ENCODE data around the gene ITCH.
"Not testable (repeated sequence)": the region's sequence is repeated elsewhere in the genome, so short reads cannot be mapped to it uniquely, and the experiment has no call there.

ITCH gene

DNA sequence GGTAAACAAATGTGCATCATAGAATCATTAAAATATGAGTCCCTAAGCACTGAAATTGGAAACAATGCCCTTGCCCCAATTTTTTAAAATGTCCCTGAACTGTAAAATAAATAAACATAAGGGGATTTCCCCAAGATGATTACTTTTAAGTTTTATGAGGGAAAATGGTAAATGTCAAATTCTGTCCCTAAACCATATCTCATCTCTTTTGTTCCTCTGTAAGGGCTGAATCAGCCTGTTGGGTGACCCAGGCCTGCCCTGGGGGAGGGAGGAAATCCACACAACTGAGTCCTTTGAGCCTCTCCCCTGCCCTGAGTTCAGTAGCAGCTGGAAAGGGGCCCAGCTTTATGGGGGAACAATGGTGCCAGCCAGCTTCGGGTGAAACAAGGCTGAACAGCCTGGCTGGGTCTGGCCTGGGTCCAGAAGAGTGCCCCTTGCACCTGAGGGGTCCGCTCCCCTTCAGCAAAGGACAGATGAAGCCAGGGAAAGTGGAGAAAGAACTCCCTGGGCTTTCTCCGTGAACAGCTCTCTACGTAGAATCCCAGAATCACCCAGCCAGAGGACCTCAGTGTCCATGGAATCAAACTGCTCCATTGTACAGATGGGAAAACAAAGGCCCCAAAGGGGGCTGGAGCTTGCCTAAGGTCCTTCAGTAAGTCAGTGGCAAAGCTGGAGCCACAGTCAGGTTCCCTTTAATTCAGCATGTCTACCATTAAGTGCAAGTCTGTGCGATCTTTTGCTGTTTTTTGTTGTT lies 28.2 kb upstream of the ITCH start:
- Mint-ChIP-seq H3K9me3 (no peaks in the 10 kb centered on the region), H3K36me3 (ENCODE audit: low read depth) (no peaks in the 10 kb centered on the region), H3K4me1 (peaks cover 17% of the 10 kb centered on the region), H3K4me3 (no peak overlapping the region), H3K27me3 (no peaks in the 10 kb centered on the region), H3K27ac (no peak overlapping the region)
- DNase-seq (no peak), ATAC-seq (peak; percentile 46)

DNA sequence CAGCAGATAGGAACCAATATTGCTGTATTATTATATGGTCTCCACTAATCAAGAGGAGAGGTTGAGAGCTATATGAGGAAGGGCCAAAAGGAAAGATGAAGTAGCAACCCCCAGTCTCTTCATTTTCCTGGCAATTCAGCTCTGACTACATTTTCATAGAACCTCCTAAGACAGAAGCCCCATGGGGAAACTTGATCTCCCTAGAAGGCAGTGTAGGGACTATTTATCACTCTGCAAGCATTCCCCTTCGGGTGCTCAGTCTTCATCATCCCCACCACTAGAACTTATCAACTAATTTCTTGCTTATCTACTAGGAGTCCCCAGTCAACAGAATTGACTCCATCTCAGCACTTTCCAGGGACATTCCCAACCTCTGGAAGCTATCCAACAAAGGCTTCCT lies 25.5 kb upstream of the ITCH start:
- Mint-ChIP-seq H3K27ac (no peak overlapping the region), H3K27me3 (no peaks in the 10 kb centered on the region), H3K4me3 (no peak overlapping the region), H3K4me1 (peaks cover 17% of the 10 kb centered on the region), H3K9me3 (no peaks in the 10 kb centered on the region), H3K36me3 (ENCODE audit: low read depth) (no peaks in the 10 kb centered on the region)
- ATAC-seq (no peak), DNase-seq (no peak)

DNA sequence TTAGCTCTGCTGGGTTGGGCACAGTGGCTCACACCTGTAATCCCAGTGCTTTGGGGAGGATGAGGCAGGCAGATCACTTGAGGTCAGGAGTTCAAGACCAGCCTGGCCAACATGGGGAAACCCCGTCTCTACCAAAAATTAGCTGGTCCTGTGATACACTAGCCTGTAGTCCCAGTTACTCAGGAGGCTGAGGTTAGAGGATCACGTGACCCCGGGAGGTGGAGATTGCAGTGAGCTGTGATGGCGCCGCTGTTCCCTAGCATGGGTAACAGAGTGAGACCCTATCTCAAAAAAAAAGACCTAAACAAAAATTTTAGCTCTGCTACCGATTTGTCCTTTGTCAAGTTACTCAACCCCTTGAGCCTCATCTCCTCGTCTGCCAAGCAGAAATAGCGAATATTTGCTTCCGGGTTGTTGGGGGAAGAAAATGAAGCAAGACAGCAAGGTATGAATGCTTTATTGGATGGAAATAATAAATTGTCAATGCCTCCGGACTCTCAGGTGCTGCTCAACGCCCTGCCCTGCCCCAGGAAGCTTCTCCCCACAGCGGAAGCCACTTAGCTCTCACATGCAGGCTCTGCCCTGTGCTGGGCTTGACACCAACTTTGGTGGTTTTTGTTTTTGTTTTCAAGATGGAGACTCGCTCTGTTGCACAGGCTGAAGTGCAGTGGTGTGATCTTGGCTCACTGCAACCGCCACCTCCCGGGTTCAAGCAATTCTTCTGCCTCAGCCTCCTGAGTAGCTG lies 24.9 kb upstream of the ITCH start:
- no peak overlapping the region for H3K27ac Mint-ChIP-seq
- DNase-seq (no peak), ATAC-seq (no peak)
- no peaks in the 10 kb centered on the region for H3K27me3 Mint-ChIP-seq
- peaks cover 17% of the 10 kb centered on the region for H3K4me1 Mint-ChIP-seq
- no peaks in the 10 kb centered on the region for H3K36me3 Mint-ChIP-seq (ENCODE audit: low read depth)
- no peaks in the 10 kb centered on the region for H3K9me3 Mint-ChIP-seq
- H3K4me3 Mint-ChIP-seq, result no peak overlapping the region

DNA sequence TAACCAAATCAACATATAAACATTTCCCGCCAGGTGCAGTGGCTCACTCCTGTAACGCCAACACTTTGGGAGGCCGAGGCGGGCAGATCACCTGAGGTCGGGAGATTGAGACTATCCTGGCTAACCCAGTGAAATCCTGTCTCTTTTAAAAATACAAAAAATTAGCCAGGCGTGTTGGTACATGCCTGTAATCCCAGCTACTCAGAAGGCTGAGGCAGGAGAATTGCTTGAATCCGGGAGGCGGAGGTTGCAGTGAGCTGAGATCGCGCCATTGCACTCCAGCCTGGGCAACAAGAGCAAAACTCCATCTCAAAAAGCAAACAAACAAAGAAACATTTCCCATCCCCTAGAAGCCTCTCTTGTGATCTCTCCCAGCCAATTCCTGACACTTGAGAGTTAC lies 22.3 kb upstream of the ITCH start:
- ATAC-seq; H3K27ac Mint-ChIP-seq; H3K36me3 Mint-ChIP-seq (ENCODE audit: low read depth); DNase-seq; H3K4me1 Mint-ChIP-seq; H3K9me3 Mint-ChIP-seq; H3K27me3 Mint-ChIP-seq; H3K4me3 Mint-ChIP-seq: not testable (repeated sequence)

DNA sequence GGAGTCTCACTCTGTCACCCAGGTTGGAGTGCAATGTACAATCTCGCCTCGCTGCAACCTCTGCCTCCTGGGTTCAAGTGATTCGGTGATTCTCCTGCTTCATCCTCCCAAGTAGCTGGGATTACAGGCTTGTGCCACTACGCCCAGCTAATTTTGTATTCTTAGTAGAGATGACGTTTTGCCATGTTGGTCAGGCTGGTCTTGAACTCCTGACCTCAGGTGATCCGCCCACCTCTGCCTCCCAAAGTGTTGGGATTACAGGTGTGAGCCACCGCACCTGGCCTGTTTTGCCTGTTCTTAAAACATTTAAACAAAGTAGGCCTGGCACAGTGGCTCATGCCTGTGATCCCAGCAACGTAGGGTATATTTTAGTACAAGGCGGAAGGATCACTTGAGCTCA lies 21.9 kb upstream of the ITCH start:
- H3K27me3 Mint-ChIP-seq; H3K9me3 Mint-ChIP-seq; ATAC-seq; H3K27ac Mint-ChIP-seq; H3K36me3 Mint-ChIP-seq (ENCODE audit: low read depth); H3K4me3 Mint-ChIP-seq; H3K4me1 Mint-ChIP-seq; DNase-seq: not testable (repeated sequence)

DNA sequence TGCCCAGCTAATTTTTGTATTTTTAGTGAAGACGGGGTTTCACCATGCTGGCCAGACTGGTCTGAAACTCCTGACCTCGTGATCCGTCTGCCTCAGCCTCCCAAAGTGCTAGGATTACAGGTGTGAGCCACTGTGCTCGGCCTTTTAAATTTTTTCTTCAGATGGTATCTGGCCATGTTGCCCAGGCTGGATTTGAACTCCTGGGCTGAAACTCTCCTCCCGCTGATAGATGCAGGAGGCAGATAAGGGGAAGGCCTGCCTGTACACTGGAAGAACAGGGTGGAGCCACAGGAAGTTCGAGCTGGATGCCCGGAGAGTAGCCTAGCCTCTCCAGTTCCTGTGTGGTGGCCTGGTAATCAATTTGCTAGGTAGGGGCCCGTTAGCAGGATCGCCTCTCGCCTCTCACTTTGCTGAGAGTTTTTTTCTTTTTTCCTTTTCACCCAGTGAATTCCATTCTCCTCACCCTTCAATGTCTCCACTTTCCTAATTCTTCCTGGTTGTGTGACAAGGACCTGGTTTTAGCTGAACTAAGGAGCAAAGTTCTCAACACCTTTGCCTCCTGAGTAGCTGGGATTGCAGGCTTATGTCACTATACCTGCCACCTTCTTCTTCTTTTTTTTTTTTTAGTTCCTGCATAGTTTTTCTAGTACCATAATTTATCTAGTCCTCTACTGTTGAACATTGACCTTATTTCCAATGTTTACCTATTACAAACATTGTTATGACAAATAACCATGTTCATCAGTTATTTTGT lies 19.4 kb upstream of the ITCH start:
- no peaks in the 10 kb centered on the region for H3K9me3 Mint-ChIP-seq
- H3K36me3 Mint-ChIP-seq (ENCODE audit: low read depth), result no peaks in the 10 kb centered on the region
- no peak overlapping the region for H3K27ac Mint-ChIP-seq
- DNase-seq, result no peak
- H3K4me3 Mint-ChIP-seq, result no peak overlapping the region
- no peak for ATAC-seq
- no peaks in the 10 kb centered on the region for H3K4me1 Mint-ChIP-seq
- no peaks in the 10 kb centered on the region for H3K27me3 Mint-ChIP-seq

DNA sequence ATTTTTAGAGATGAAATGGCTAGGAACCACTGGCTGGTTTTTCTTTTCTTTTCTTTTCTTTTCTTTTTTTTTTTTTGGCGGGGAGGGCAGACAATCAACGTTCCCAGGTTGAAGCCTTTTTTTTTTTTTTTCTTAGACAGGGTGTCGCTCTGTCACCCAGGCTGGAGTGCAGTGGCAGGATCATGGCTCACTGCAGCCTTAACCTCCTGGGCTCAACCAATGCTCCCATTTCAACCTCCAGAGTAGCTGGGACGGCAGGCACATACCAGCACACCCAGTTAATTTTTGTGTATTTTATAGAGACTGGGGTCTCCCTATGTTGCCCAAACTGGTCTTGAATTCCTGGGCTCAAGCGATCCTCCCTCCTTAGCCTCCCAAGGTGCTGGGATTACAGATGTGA lies 18.8 kb upstream of the ITCH start:
- Mint-ChIP-seq H3K4me3 (no peak overlapping the region), H3K4me1 (no peaks in the 10 kb centered on the region), H3K27ac (no peak overlapping the region), H3K9me3 (no peaks in the 10 kb centered on the region), H3K27me3 (no peaks in the 10 kb centered on the region), H3K36me3 (ENCODE audit: low read depth) (no peaks in the 10 kb centered on the region)
- DNase-seq (no peak), ATAC-seq (no peak)

DNA sequence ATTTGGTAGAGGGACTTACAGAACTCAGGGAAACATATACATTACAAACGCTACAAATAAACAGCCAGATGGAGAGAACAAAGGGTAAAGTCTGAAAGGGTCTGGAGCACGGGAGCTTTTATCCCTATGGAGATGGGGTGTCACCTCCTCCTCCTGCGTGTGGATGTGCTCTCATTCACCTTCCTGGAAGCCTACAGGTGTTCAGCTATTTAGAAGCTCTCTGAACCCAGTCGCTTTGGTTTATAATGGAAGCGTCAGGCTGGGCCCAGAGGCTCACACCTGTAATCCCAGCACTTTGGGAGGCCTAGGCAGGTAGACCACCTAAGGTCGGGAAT lies 17.7 kb upstream of the ITCH start:
- Mint-ChIP-seq H3K9me3 (no peaks in the 10 kb centered on the region), H3K27ac (no peak overlapping the region), H3K27me3 (no peaks in the 10 kb centered on the region), H3K4me1 (peaks cover 7% of the 10 kb centered on the region), H3K4me3 (no peak overlapping the region), H3K36me3 (ENCODE audit: low read depth) (no peaks in the 10 kb centered on the region)
- DNase-seq (no peak), ATAC-seq (no peak)

DNA sequence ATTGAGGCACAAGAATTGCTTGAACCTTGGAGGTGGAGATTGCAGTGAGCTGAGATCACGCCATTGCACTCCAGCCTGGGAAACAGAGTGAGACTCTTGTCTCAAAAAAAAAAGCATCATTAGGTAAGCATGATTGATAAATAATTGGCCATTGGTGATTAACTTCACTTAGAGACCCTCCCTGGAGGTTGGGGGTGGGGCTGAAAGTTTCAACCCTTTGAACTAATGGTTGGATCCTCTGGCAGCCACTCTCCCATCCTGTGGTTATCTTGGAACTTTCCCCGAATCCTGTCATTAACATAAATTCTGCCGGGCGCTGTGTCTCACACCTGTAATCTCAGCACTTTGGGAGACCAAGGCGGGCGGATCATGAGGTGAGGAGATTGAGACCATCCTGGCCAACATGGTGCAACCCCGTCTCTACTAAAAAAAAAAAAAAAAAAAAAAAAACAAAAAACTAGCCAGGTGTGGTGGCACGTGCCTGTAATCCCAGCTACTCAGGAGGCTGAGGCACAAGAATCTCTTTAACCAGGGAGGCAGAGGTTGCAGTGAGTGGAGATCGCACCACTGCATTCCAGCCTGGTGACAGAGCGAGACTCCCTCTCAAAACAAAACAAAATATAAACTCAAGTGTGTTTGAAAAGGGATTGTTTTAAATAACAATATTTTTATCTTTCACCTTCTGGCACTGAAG lies 17.1 kb upstream of the ITCH start:
- H3K27ac Mint-ChIP-seq; H3K9me3 Mint-ChIP-seq; H3K27me3 Mint-ChIP-seq; ATAC-seq; H3K36me3 Mint-ChIP-seq (ENCODE audit: low read depth); H3K4me1 Mint-ChIP-seq; H3K4me3 Mint-ChIP-seq; DNase-seq: not testable (repeated sequence)

DNA sequence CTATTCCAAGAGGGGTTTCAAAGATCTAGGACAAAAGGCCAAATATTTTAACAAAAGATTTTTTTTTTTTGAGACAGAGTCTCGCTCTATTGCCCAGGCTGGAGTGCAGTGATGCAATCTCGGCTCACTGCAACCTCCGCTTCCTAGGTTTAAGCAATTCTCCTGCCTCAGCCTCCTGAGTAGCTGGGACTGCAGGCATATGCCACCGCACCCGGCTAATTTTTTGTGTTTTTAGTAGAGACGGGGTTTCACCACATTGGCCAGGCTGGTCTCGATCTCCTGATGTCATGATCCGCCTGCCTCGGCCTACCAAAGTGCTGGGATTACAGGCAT lies 16.6 kb upstream of the ITCH start:
- H3K36me3 Mint-ChIP-seq (ENCODE audit: low read depth); H3K27me3 Mint-ChIP-seq; DNase-seq; H3K4me3 Mint-ChIP-seq; H3K9me3 Mint-ChIP-seq; H3K27ac Mint-ChIP-seq; ATAC-seq; H3K4me1 Mint-ChIP-seq: not testable (repeated sequence)

DNA sequence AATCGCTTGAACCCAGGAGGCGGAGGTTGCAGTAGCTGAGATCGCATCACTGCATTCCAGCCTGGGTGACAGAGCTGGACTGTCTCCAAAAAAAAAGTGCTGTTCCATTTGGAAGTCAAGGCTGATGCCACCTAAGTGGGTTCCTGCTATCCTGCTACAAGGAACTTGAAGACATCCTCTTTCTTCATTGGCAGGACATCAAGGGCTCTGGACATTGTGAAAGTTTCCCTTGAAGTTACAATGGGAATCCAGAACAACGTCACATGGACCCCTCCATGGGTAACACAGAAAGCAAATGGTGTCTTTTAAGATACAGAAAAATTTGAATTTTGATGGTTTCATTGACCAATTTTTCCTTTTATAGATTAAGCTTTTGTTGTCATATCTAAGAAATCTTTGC lies 15.5 kb upstream of the ITCH start:
- ATAC-seq (no peak), DNase-seq (no peak)
- Mint-ChIP-seq H3K4me3 (no peak overlapping the region), H3K27me3 (no peaks in the 10 kb centered on the region), H3K4me1 (peaks cover 7% of the 10 kb centered on the region), H3K36me3 (ENCODE audit: low read depth) (no peaks in the 10 kb centered on the region), H3K9me3 (no peaks in the 10 kb centered on the region), H3K27ac (no peak overlapping the region)

DNA sequence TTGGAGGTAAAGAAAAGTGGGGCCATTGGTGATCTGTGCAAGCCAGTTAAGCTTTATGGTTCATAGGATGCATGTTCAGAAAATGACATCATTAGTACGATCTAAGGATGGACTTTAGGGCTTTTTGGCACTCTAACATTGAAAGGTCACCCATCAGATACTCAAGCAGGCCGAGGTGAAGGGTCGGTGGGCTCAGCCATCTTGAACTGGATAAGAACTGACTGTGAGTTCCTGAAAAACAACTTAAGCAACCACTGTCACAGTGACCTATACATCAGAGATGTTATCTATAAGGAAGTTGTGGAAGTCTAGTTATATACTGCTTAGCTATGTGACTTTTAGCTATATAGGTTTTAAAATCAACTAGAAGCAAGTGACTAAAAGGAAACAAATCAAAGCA lies 13.0 kb upstream of the ITCH start:
- no peak for ATAC-seq
- H3K36me3 Mint-ChIP-seq (ENCODE audit: low read depth), result no peaks in the 10 kb centered on the region
- no peak overlapping the region for H3K27ac Mint-ChIP-seq
- no peaks in the 10 kb centered on the region for H3K27me3 Mint-ChIP-seq
- H3K9me3 Mint-ChIP-seq, result no peaks in the 10 kb centered on the region
- DNase-seq, result no peak
- H3K4me3 Mint-ChIP-seq, result no peak overlapping the region
- H3K4me1 Mint-ChIP-seq, result peaks cover 7% of the 10 kb centered on the region

DNA sequence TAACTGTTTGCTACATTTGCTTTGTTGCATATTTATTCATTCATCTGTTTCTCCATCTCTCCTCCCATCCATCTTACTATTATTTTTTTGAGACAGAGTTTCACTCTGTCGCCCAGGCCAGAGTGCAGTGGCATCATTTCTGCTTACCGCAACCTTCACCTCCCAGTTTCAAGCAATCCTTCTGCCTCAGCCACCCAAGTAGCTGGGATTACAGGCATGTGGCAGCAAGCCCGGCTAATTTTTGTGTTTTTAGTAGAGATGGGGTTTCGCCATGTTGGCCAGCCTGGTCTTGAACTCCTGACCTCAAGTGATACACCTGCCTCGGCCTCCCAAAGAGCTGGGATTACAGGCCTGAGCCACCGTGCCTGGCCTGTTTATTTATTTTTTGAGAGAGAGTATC lies 9.6 kb upstream of the ITCH start:
- H3K4me1 Mint-ChIP-seq; H3K27ac Mint-ChIP-seq; H3K36me3 Mint-ChIP-seq (ENCODE audit: low read depth); H3K4me3 Mint-ChIP-seq; H3K9me3 Mint-ChIP-seq; H3K27me3 Mint-ChIP-seq; DNase-seq; ATAC-seq: not testable (repeated sequence)

DNA sequence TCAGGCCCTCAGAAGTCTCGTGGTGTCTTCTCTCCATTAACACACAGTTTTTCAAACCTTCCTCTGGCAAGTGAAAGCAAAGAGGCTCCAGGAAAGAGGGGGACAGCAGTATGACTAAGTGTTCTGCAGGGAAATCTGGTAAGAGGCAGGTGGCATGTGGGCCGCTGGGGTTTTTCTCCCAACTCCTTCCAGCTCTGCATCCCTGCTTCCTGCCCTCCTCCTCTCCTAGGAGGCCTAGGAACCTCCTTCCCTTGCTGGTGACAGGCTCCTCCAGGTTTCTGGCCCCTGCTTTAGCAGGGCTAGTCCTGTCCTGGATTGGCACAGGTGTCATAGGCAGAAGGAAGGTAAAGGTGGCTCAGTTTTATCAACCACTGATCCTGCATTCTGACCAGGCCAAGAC lies 7.6 kb upstream of the ITCH start:
- no peak for DNase-seq
- no peaks in the 10 kb centered on the region for H3K27me3 Mint-ChIP-seq
- H3K4me3 Mint-ChIP-seq, result no peak overlapping the region
- H3K36me3 Mint-ChIP-seq (ENCODE audit: low read depth), result no peaks in the 10 kb centered on the region
- no peaks in the 10 kb centered on the region for H3K9me3 Mint-ChIP-seq
- ATAC-seq, result no peak
- no peak overlapping the region for H3K27ac Mint-ChIP-seq
- no peaks in the 10 kb centered on the region for H3K4me1 Mint-ChIP-seq

DNA sequence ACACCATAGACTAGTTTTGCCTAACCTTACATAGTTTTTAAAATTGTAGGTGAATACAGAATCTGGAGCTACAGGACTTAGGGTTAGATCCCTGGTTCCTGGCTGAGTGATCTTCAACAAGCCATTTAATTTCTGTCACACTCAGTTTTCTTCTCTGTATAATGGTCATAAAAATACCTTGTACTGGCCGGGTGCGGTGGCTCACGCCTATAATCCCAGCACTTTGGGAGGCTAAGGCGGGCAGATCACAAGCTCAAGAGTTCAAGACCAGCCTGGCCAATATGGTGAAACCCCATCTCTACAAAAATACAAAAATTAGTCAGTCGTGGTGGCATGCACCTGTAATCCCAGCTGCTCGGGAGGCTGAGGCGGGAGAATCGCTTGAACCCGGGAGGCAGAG lies 3.3 kb upstream of the ITCH start:
- peaks cover 17% of the 10 kb centered on the region for H3K4me1 Mint-ChIP-seq
- H3K9me3 Mint-ChIP-seq; ATAC-seq; H3K36me3 Mint-ChIP-seq (ENCODE audit: low read depth); DNase-seq; H3K4me3 Mint-ChIP-seq; H3K27me3 Mint-ChIP-seq; H3K27ac Mint-ChIP-seq: not testable (repeated sequence)
